Activated naive CD4-positive, alpha-beta T cell treated with anti-CD3 and anti-CD28 coated beads for 36 hours (primary cell): ENCODE measurements around the gene KIF5C. TPM values are rescaled to one million over a fixed set of nuclear protein-coding genes. Genes with fewer than 3 reads are reported as not detected.

ENCODE experiments used
- CTCF ChIA-PET: fragments of 350-600 bp; sonication (Branson Sonifier 250); formaldehyde crosslinking; loops from one replicate; lab custom pipeline; 2021; ENCODE audit warnings: antibody characterized with exemption; lab: Charles Lee
- DNase-seq: peaks from one replicate; pipeline ENCODE4 v3.0.0-alpha.2; 2020
- H3K27ac Mint-ChIP-seq: one replicate; pipeline ENCODE4 v1.8.0; 2021; ENCODE audit warnings: mild to moderate bottlenecking, mixed read lengths
- H3K27me3 Mint-ChIP-seq: one replicate; pipeline ENCODE4 v1.8.0; 2021; ENCODE audit warnings: low read depth, mixed read lengths
- H3K36me3 Mint-ChIP-seq: one replicate; pipeline ENCODE4 v1.8.0; 2021; ENCODE audit warnings: low read depth, mixed read lengths
- H3K4me1 Mint-ChIP-seq: one replicate; pipeline ENCODE4 v1.8.0; 2021; ENCODE audit warnings: low read depth, mixed read lengths
- H3K4me3 Mint-ChIP-seq: one replicate; pipeline ENCODE4 v1.8.0; 2021; ENCODE audit warnings: mild to moderate bottlenecking, moderate library complexity, mixed read lengths
- H3K9me3 Mint-ChIP-seq: one replicate; pipeline ENCODE4 v1.8.0; 2021; ENCODE audit warnings: mixed read lengths
- intact Hi-C: fragments of 100-400 bp; cut with micrococcal nuclease; formaldehyde crosslinking; loops from one replicate; pipeline ENCODE4 v1.15.1; 2023
- total RNA-seq, 2 experiments: library from RNA; stranded (reverse); gene quantifications; one replicate each; pipeline ENCODE4 v1.2.3, GENCODE V29; 2021

KIF5C gene
- total RNA-seq, 2 experiments from 2014 or later: 18.6 to 24.5 TPM

GRCh38 chr2:148954536-148954935, 79.5 kb downstream of the KIF5C start:
- no peak overlapping the region for H3K27ac Mint-ChIP-seq
- H3K4me3 Mint-ChIP-seq: no peak overlapping the region
- peaks cover 5% of the 10 kb centered on the region for H3K36me3 Mint-ChIP-seq
- H3K9me3 Mint-ChIP-seq: no peaks in the 10 kb centered on the region
- H3K27me3 Mint-ChIP-seq: no peaks in the 10 kb centered on the region
- intact Hi-C loops: no loop called here
- no peak for DNase-seq
- H3K4me1 Mint-ChIP-seq: peaks cover 8% of the 10 kb centered on the region
- CTCF ChIA-PET: no interaction called here

- Mint-ChIP-seq H3K4me1 (peaks cover 8% of the 10 kb centered on the region), H3K27ac (no peak overlapping the region), H3K27me3 (no peaks in the 10 kb centered on the region), H3K36me3 (peaks cover 2% of the 10 kb centered on the region), H3K9me3 (no peaks in the 10 kb centered on the region), H3K4me3 (no peak overlapping the region)
- intact Hi-C loops: no loop called here
- CTCF ChIA-PET: no interaction called here
- DNase-seq: no peak
Measured at GRCh38 chr2:148955798-148956197, 80.8 kb downstream of the KIF5C start.

- CTCF ChIA-PET: no interaction called here
- no peak for DNase-seq
- intact Hi-C loops: no loop called here
- Mint-ChIP-seq H3K27me3 (no peaks in the 10 kb centered on the region), H3K4me3 (no peak overlapping the region), H3K9me3 (no peaks in the 10 kb centered on the region), H3K36me3 (peaks cover 5% of the 10 kb centered on the region), H3K4me1 (peaks cover 8% of the 10 kb centered on the region), H3K27ac (no peak overlapping the region)
Measured at GRCh38 chr2:148957023-148957422, 82.0 kb downstream of the KIF5C start.

GRCh38 chr2:148959745-148960144, 84.7 kb downstream of the KIF5C start:
- Mint-ChIP-seq H3K27ac (no peak overlapping the region), H3K9me3 (no peaks in the 10 kb centered on the region), H3K4me1 (peaks cover 8% of the 10 kb centered on the region), H3K36me3 (peaks cover 8% of the 10 kb centered on the region), H3K27me3 (no peaks in the 10 kb centered on the region), H3K4me3 (no peak overlapping the region)
- intact Hi-C loops: no loop called here
- no peak for DNase-seq
- CTCF ChIA-PET: interaction anchor here (0.6 kb wide), 2 partner anchors 969 to 1944 kb away, joined by 3 to 5 read pairs; no protein-coding TSS in a partner anchor

- Mint-ChIP-seq H3K4me1 (peaks cover 8% of the 10 kb centered on the region), H3K4me3 (no peak overlapping the region), H3K27me3 (no peaks in the 10 kb centered on the region), H3K36me3 (peaks cover 8% of the 10 kb centered on the region), H3K27ac (no peak overlapping the region), H3K9me3 (no peaks in the 10 kb centered on the region)
- CTCF ChIA-PET: no interaction called here
- no peak for DNase-seq
- intact Hi-C loops: no loop called here
Measured at GRCh38 chr2:148960483-148960882, 85.5 kb downstream of the KIF5C start.

GRCh38 chr2:148963461-148963860, 88.4 kb downstream of the KIF5C start:
- Mint-ChIP-seq H3K4me1 (no peaks in the 10 kb centered on the region), H3K27ac (no peak overlapping the region)

GRCh38 chr2:148965623-148966437, 90.8 kb downstream of the KIF5C start:
- Mint-ChIP-seq H3K4me3 (no peak overlapping the region), H3K27ac (no peak overlapping the region), H3K27me3 (no peaks in the 10 kb centered on the region), H3K9me3 (no peaks in the 10 kb centered on the region), H3K4me1 (no peaks in the 10 kb centered on the region), H3K36me3 (peaks cover 8% of the 10 kb centered on the region)
- CTCF ChIA-PET: interaction anchor here (1.1 kb wide), 1 partner anchor 25 kb away, joined by 4 read pairs; no protein-coding TSS in a partner anchor
- DNase-seq: no peak
- intact Hi-C loops: no loop called here

More at GRCh38 chr2:148963461-148963860, 88.4 kb downstream of the KIF5C start:
- CTCF ChIA-PET: no interaction called here
- intact Hi-C loops: no loop called here
- Mint-ChIP-seq H3K4me3 (no peak overlapping the region), H3K36me3 (peaks cover 8% of the 10 kb centered on the region), H3K9me3 (no peaks in the 10 kb centered on the region), H3K27me3 (no peaks in the 10 kb centered on the region)
- DNase-seq: no peak

GRCh38 chr2:148966438-148966758, 91.4 kb downstream of the KIF5C start:
- H3K4me3 Mint-ChIP-seq: no peak overlapping the region
- no peaks in the 10 kb centered on the region for H3K9me3 Mint-ChIP-seq
- CTCF ChIA-PET: no interaction called here
- DNase-seq: no peak
- intact Hi-C loops: no loop called here
- H3K27ac Mint-ChIP-seq: no peak overlapping the region
- no peaks in the 10 kb centered on the region for H3K27me3 Mint-ChIP-seq
- H3K4me1 Mint-ChIP-seq: peaks cover under 1% of the 10 kb centered on the region
- peaks cover 8% of the 10 kb centered on the region for H3K36me3 Mint-ChIP-seq

- H3K4me3 Mint-ChIP-seq: no peak overlapping the region
- peaks cover 2% of the 10 kb centered on the region for H3K36me3 Mint-ChIP-seq
- intact Hi-C loops: no loop called here
- H3K9me3 Mint-ChIP-seq: no peaks in the 10 kb centered on the region
- CTCF ChIA-PET: no interaction called here
- DNase-seq: no peak
- H3K27ac Mint-ChIP-seq: no peak overlapping the region
- no peaks in the 10 kb centered on the region for H3K27me3 Mint-ChIP-seq
- H3K4me1 Mint-ChIP-seq: peaks cover 4% of the 10 kb centered on the region
Measured at GRCh38 chr2:148967056-148967455, 92.0 kb downstream of the KIF5C start.

- Mint-ChIP-seq H3K4me3 (no peak overlapping the region), H3K36me3 (no peaks in the 10 kb centered on the region), H3K27me3 (no peaks in the 10 kb centered on the region), H3K27ac (no peak overlapping the region), H3K4me1 (peaks cover 4% of the 10 kb centered on the region), H3K9me3 (no peaks in the 10 kb centered on the region)
- intact Hi-C loops: no loop called here
- CTCF ChIA-PET: no interaction called here
- no peak for DNase-seq
Measured at GRCh38 chr2:148967578-148967977, 92.6 kb downstream of the KIF5C start.

GRCh38 chr2:148968301-148968700, 93.3 kb downstream of the KIF5C start:
- Mint-ChIP-seq H3K36me3 (peaks cover 5% of the 10 kb centered on the region), H3K4me3 (no peak overlapping the region), H3K4me1 (peaks cover 4% of the 10 kb centered on the region), H3K27ac (no peak overlapping the region), H3K9me3 (no peaks in the 10 kb centered on the region), H3K27me3 (no peaks in the 10 kb centered on the region)
- no peak for DNase-seq
- CTCF ChIA-PET: no interaction called here
- intact Hi-C loops: no loop called here

GRCh38 chr2:148968776-148969319, 93.8 kb downstream of the KIF5C start:
- intact Hi-C loops: no loop called here

GRCh38 chr2:148969659-148970061, 94.6 kb downstream of the KIF5C start:
- Mint-ChIP-seq H3K27me3 (no peaks in the 10 kb centered on the region), H3K36me3 (peaks cover 9% of the 10 kb centered on the region), H3K4me1 (peaks cover 4% of the 10 kb centered on the region), H3K27ac (no peak overlapping the region), H3K9me3 (no peaks in the 10 kb centered on the region), H3K4me3 (no peak overlapping the region)
- DNase-seq: no peak
- intact Hi-C loops: no loop called here
- CTCF ChIA-PET: interaction anchor here (0.7 to 0.8 kb wide), 2 partner anchors 13 to 256 kb away, joined by 3 read pairs; no protein-coding TSS in a partner anchor

More at GRCh38 chr2:148968776-148969319, 93.8 kb downstream of the KIF5C start:
- Mint-ChIP-seq H3K4me1 (peaks cover 4% of the 10 kb centered on the region), H3K27ac (no peak overlapping the region), H3K9me3 (no peaks in the 10 kb centered on the region), H3K27me3 (no peaks in the 10 kb centered on the region), H3K4me3 (no peak overlapping the region), H3K36me3 (peaks cover 9% of the 10 kb centered on the region)
- no peak for DNase-seq
- CTCF ChIA-PET: no interaction called here
